Uterus (tissue), 4 donors: Measurements from ENCODE around the gene FBXO47. TPM values are rescaled to one million over a fixed set of nuclear protein-coding genes. Genes with fewer than 3 reads are reported as not detected.

Experiments
- DNase-seq, 2 donors: peaks; one replicate each; pipeline ENCODE4 v3.0.0-alpha.2; 2019 to 2020
- H3K27ac ChIP-seq, 2 donors: fragments of 200-600 bp; sonication (generic); 1 replicate in 1 of 2; 2 replicates in 1 of 2; pipeline ENCODE4 v1.5.1; 2016 to 2018
- H3K27me3 ChIP-seq, 2 donors: fragments of 200-600 bp; sonication (generic); one replicate each; pipeline ENCODE4 v1.5.1; 2018 to 2019; ENCODE audit warnings: control low read depth in 1 of 2
- H3K36me3 ChIP-seq, 2 donors: fragments of 200-600 bp; sonication (generic); one replicate each; pipeline ENCODE4 v1.5.1; 2019; ENCODE audit warnings: control low read depth in 1 of 2
- H3K4me1 ChIP-seq, 2 donors: fragments of 200-600 bp; sonication (generic); one replicate each; pipeline ENCODE4 v1.5.1; 2018 to 2019; ENCODE audit warnings: control low read depth in 1 of 2
- H3K4me3 ChIP-seq, 2 donors: fragments of 200-600 bp; sonication (generic); 1 replicate in 1 of 2; 2 replicates in 1 of 2; pipeline ENCODE4 v1.5.1; 2018 to 2019; ENCODE audit warnings: mild to moderate bottlenecking in 1 of 2
- H3K9me3 ChIP-seq, 2 donors: fragments of 200-600 bp; sonication (generic); one replicate each; pipeline ENCODE4 v1.5.1; 2019; ENCODE audit warnings: control low read depth in 1 of 2
- POLR2A ChIP-seq, 2 donors: fragments of 450-650 bp; IDR thresholded peaks; one replicate each; pipeline ENCODE4 v1.6.1; 2016; ENCODE audit warnings: antibody characterized with exemption in 2 of 2, mild to moderate bottlenecking in 1 of 2, moderate library complexity in 1 of 2
- intact Hi-C: fragments of 100-400 bp; cut with DNase I; formaldehyde crosslinking; loops from one replicate; pipeline ENCODE4 v1.15.1; 2023; ENCODE audit warnings: low total_unique reads
- total RNA-seq, 4 donors: library from RNA; depleted of rRNA in 3 of 4; stranded (reverse); fragments of >200 nt in 3 of 4; gene quantifications; one replicate each; pipeline versions ENCODE4 v1.1.0 to v1.2.4, GENCODE V29; 2014 to 2023
- TF ChIP-seq, protein P1 (sequence below), 4 experiments: fragments of 200-600 bp in 2 of 4; fragments of 450-650 bp in 2 of 4; sonication (generic) in 2 of 4; IDR thresholded peaks; one replicate each; pipeline ENCODE4 v1.5.1; 2016 to 2019; ENCODE audit warnings: antibody characterized with exemption in 4 of 4, mild to moderate bottlenecking in 2 of 4, moderate library complexity in 1 of 4
- donor health status: DM: yes; HTN: yes; CAD: no.

Gene FBXO47
- total RNA-seq, 4 donors from 2014 or later = 0.14 TPM; not detected in 3

DNA sequence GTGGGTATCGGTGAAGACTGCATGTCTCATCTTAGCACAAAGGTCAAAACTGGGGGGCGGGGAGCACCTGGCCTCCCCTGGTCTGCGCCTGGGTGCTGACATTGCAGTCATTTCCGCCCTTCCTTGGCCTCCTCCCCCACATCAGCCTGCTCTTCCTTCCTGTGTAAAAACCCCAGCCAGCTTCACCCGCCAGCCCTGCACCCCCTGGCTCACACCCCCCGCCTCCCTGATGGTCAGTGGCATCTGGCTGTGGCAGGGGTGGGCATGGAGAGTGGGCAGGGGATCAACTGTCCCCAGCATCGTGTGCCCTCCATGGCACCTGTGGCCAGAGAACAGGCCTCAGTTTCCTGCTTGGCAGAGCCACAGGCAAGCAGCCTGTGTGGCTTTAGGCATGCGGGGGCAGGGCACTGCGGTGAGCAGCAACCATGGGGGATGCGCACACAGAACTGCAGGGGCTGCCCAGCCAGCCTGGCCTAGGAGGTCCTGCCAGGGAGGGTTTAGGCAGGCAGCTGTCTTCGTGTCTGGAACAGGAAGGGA, 68.3 kb downstream of the FBXO47 start:
- H3K4me1 ChIP-seq = peaks cover 8 to 41% of the 10 kb centered on the region in 2 donors
- H3K9me3 ChIP-seq = no peaks in the 10 kb centered on the region
- intact Hi-C loops = no loop called here
- no peak for DNase-seq
- no peak overlapping the region for H3K4me3 ChIP-seq
- no peaks in the 10 kb centered on the region for H3K36me3 ChIP-seq
- no peak for TF ChIP-seq POLR2A (IDR thresholded peaks at IDR 0.05)
- TF ChIP-seq, protein P1, sequence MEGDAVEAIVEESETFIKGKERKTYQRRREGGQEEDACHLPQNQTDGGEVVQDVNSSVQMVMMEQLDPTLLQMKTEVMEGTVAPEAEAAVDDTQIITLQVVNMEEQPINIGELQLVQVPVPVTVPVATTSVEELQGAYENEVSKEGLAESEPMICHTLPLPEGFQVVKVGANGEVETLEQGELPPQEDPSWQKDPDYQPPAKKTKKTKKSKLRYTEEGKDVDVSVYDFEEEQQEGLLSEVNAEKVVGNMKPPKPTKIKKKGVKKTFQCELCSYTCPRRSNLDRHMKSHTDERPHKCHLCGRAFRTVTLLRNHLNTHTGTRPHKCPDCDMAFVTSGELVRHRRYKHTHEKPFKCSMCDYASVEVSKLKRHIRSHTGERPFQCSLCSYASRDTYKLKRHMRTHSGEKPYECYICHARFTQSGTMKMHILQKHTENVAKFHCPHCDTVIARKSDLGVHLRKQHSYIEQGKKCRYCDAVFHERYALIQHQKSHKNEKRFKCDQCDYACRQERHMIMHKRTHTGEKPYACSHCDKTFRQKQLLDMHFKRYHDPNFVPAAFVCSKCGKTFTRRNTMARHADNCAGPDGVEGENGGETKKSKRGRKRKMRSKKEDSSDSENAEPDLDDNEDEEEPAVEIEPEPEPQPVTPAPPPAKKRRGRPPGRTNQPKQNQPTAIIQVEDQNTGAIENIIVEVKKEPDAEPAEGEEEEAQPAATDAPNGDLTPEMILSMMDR (IDR thresholded peaks at IDR 0.05) = no peak
- peak overlapping the region; percentile 56 to 61 for H3K27ac ChIP-seq
- no peaks in the 10 kb centered on the region for H3K27me3 ChIP-seq

DNA sequence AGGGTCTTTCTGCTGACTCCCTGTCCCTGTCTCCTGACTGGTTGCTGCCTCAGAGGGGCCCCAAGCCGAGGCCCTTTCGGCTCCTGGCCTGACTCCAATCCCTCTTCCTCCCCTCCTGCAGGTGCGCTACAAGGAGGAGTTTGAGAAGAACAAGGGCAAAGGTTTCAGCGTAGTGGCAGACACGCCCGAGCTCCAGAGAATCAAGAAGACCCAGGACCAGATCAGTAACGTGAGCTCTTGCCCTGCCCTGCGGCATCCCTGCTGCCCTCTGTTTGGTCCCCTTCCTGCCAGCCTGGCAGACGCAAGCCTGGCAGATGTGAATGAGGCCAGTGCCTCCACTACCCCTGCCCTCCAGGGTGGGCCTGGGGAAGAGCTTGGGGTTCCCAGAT, 68.9 kb downstream of the FBXO47 start:
- Histone ChIP-seq H3K4me3 (no peak overlapping the region), H3K27ac (peak overlapping the region; percentile 56 to 61), H3K4me1 (peaks cover 8 to 47% of the 10 kb centered on the region in 2 donors), H3K36me3 (no peaks in the 10 kb centered on the region), H3K27me3 (no peaks in the 10 kb centered on the region), H3K9me3 (no peaks in the 10 kb centered on the region)
- intact Hi-C loops = no loop called here
- no peak for TF ChIP-seq POLR2A (IDR thresholded peaks at IDR 0.05)
- TF ChIP-seq, protein P1 (IDR thresholded peaks at IDR 0.05) = no peak
- no peak for DNase-seq

DNA sequence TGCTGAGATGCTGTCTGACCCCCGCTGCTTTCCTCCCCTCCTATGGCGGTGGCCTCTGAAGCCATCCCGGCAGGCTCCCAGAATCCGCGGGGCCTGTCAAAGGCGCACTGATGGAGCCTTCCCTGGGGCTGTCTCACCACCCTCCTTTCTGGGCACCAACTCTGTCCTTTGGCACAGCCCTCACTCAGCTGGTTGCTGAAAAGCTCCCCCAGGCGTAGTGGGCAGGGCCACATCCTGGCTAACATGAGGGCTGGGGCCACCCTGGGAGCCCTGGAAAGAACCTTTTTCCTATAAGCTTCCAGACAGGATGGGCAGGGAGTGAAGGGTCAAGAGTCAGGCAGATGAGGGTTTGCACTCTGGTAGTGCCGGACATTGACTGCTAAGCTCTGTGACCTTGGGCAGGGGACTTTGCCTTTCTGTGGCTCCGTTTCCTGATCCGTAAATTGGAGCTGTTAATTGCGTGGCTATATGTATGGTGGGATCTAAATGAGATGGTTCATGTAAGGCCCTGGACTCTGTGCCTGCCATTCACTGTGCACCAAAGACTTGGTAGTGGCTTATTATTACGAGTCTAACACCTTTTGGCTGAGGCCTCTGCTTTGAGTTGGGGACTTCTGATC, 69.4 kb downstream of the FBXO47 start:
- no peak for DNase-seq
- no peaks in the 10 kb centered on the region for H3K36me3 ChIP-seq
- intact Hi-C loops = no loop called here
- peaks cover 8 to 52% of the 10 kb centered on the region in 2 donors for H3K4me1 ChIP-seq
- TF ChIP-seq, protein P1 (IDR thresholded peaks at IDR 0.05) = no peak
- TF ChIP-seq POLR2A (IDR thresholded peaks at IDR 0.05) = no peak
- no peaks in the 10 kb centered on the region for H3K9me3 ChIP-seq
- no peak overlapping the region for H3K4me3 ChIP-seq
- peak overlapping the region; percentile 56 to 61 for H3K27ac ChIP-seq
- H3K27me3 ChIP-seq = no peaks in the 10 kb centered on the region

DNA sequence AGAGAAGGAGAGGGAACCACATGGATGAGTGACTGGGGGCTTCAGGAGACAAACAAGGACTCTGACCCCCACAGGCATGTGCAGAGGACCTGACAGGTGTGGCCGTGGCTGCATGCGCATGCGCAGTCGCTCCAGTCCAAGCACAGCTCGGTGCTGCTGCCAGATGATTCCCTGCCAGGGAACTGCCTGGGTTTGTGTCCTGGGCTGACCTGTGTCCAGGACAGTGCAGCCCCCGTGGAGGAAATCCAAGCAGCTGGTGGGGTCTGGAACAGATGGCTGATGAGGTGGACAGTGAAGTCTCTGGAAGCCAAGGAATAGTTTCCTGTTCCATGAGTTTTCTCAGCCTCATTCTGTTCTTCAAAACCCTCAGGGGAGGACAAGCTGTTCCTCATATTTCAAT, 70.0 kb downstream of the FBXO47 start:
- TF ChIP-seq, protein P1 (IDR thresholded peaks at IDR 0.05) = no peak
- no peak for TF ChIP-seq POLR2A (IDR thresholded peaks at IDR 0.05)
- DNase-seq = peak in 1 of 2 donors; percentile 78
- H3K27ac ChIP-seq = peak overlapping the region; percentile 56 to 61
- no peaks in the 10 kb centered on the region for H3K36me3 ChIP-seq
- intact Hi-C loops = no loop called here
- peaks cover 8 to 50% of the 10 kb centered on the region in 2 donors for H3K4me1 ChIP-seq
- H3K4me3 ChIP-seq = no peak overlapping the region
- H3K9me3 ChIP-seq = no peaks in the 10 kb centered on the region
- H3K27me3 ChIP-seq = no peaks in the 10 kb centered on the region

DNA sequence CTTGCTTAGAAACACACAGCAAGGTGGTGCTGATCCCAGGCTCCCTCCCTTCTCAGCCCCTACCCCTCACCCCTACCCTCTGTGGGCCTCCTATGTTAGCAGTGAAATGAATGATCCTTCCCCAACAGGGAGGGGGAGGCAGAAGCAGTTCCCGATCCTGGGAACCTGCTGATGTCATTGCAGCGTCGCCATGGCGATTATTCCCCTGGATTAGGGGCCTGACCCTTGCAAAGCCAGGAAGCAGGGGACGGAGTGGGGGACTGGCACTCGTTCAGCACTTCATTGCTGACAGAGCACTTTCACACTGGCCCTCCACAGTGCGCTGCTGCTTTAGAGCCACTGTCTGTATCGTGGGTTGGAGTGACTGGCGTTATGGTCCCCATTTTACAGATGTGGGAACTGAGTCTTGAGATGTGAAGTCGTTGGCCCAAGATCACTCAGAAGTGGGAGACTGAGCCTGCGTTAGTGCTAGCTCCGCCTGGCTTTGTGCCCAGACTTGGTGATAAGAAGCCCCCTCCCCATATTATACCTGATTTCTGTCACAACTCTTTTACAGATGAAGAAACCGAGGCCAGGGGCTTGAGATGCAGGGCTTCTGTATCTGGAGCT, 70.8 kb downstream of the FBXO47 start:
- peak overlapping the region; percentile 56 to 61 for H3K27ac ChIP-seq
- DNase-seq = no peak
- no peaks in the 10 kb centered on the region for H3K36me3 ChIP-seq
- H3K4me1 ChIP-seq = peaks cover 8 to 44% of the 10 kb centered on the region in 2 donors
- no peaks in the 10 kb centered on the region for H3K9me3 ChIP-seq
- intact Hi-C loops = no loop called here
- TF ChIP-seq, protein P1 (IDR thresholded peaks at IDR 0.05) = no peak
- TF ChIP-seq POLR2A (IDR thresholded peaks at IDR 0.05) = no peak
- no peak overlapping the region for H3K4me3 ChIP-seq
- H3K27me3 ChIP-seq = no peaks in the 10 kb centered on the region
